ENCODE measurements around the gene HLA-DQA1.
"Not testable (repeated sequence)": the region's sequence is repeated elsewhere in the genome, so short reads cannot be mapped to it uniquely, and the experiment has no call there.

Gene HLA-DQA1

DNA sequence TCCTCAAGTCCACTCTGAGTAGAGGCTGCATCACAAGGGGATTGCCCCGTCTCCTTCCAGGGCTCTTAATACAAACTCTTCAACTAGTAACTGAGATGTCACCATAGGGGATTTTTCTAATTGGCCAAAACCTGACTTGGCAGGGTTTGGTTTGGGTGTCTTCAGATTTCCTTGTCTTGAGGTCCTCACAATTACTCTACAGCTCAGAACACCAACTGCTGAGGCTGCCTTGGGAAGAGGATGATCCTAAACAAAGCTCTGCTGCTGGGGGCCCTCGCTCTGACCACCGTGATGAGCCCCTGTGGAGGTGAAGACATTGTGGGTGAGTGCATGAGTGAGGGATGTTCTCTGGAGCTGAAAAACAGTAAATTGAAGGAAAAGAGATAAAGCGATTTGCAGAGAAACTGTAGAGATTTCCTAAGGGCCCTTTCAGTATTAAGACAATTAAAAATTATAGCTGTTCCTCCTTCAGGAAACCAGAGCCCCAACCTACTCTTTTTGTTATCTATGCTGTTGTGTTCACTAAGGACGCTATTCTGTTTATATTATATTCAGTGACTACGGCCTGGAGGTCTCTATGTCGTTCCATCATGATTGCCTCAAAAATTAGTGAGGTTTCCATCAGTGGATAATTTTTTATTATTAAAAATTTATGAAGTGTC, at the start of gene HLA-DQA1:
HLA-DQA1 (plus strand) TSS at position 188 of the 662 bp plus-strand sequence; CDS start at position 241, 53 bp downstream.
- DNase-seq, result no peak

- no peak for DNase-seq
Measured at GRCh38 chr6:32588156-32588555, 49.0 kb upstream of the HLA-DQA1 start.

DNA sequence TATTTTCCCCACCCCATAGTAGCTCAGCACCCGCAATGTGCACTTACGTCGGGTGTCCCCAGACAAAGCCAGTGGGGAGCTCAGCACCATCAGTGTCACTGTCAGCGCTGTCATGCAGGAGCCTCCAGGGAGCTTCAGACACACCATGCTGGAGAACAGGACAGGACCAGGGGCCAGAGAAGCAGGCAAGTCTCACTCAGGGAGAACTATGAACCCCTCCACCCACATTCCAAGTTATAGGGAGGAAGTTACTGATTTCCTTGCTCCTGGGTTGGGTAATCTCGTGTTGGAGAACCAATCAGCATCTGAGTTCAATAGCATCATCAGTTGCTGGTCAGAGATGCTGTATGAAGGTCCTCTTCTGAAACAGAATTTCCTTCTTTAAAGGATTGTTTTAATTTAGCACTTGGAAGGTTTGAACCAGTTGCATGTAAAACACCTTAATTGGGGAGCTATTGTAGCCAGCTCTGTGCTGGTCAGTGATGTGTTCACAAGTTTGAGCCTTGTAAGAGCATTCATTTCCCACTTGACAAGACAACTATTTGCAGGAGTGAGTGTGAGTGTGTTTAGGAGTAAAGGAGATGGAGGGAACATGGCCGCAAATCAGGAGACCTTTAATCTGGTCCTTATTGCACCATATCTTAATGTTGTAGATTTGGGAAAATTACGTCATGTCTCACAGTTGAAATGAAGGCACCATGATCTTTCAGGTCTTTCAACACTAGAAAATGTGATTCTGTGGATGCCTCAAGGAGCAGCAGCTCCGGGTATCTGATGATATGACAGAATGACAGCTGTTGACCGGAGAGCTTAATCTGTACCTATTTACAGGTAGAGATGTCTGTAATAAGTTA, 47.4 kb upstream of the HLA-DQA1 start, which contains the start of gene HLA-DRB1:
HLA-DRB1 (minus strand) TSS at position 253 of the 854 bp plus-strand sequence; CDS start at position 147, 106 bp downstream.
- peak; percentile 3 to 6 for DNase-seq

GRCh38 chr6:32590713-32591112, 46.5 kb upstream of the HLA-DQA1 start:
- not testable (repeated sequence) for DNase-seq

DNA sequence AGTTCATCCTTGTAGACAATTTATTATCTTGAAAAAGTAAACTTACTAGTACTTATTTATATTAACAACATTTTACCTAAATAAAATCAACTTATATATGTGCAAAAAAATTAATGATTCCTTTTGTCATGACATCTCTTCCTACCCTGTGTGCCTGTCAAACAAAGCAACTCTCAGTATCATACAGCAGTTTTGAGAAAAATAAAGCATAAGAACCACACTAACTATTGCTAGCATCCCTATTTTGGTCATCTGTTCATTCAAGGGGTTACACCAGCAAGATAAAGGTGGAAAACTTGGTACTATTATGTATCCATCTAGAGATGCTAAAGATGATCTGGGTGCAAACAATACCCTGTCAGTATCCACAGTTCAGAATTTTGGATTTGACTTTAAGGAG, 40.2 kb upstream of the HLA-DQA1 start:
- no peak for DNase-seq

- no peak for DNase-seq
Measured at GRCh38 chr6:32602383-32602782, 34.8 kb upstream of the HLA-DQA1 start.

- DNase-seq, result no peak
Measured at GRCh38 chr6:32603222-32603621, 34.0 kb upstream of the HLA-DQA1 start.

DNA sequence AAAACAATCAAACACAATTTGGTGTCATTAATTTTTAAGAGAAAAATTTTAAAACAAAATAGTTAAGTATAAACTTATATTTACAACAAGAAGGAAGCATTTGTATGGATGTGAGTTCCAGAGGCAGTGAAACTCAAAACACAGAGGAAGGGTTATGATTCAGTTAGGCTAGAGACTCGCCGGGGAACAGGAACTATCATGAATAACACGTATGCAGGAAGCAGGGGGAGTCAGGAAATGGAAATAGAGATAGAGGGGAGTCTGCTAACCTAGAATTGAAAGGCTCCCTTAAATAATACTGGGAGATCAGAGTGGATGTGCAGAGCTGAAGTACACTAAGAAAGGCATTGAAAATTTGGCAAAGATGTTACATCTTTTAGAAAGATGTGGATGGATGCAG, 33.3 kb upstream of the HLA-DQA1 start:
- DNase-seq, result no peak

DNA sequence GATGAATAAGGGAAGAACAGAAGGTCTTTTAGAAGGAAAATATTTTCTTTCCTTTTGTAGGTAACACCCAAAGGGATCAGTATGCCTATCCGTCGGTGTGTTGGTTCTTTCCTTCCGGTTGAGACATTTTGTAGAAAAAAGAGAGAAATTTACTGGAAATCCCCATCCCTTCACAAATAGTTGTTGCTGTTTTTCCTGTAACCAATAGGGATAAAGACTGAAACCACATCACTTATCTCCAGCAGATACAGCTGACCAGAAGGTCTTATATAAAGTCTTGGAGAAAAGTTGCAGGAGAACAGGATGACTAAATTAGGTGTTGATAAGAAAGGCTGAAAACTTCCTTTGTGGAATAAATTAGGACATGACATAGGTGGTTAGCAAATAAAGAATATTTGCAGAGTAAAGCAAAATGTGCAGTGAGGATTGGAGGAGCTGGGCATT, 32.8 kb upstream of the HLA-DQA1 start:
- DNase-seq, result no peak

- no peak for DNase-seq
Measured at GRCh38 chr6:32607263-32607987, 29.8 kb upstream of the HLA-DQA1 start.

DNA sequence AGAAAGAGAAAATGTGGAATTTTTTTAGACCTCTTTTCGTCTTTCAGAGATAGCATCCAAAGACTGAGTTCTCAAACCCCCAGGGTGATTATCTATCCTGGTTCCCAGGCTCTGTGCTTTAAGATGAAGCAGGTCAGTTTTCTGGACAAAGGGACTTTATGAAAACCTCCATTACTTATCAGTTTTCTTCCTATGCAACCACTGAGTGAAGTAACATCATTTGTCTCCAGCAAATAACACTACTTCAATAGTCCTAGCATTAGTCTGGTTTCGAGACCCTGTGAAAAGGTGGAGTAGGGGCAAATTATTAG, 29.3 kb upstream of the HLA-DQA1 start:
- no peak for DNase-seq

- DNase-seq, result no peak
Measured at GRCh38 chr6:32608362-32608761, 28.8 kb upstream of the HLA-DQA1 start.

DNA sequence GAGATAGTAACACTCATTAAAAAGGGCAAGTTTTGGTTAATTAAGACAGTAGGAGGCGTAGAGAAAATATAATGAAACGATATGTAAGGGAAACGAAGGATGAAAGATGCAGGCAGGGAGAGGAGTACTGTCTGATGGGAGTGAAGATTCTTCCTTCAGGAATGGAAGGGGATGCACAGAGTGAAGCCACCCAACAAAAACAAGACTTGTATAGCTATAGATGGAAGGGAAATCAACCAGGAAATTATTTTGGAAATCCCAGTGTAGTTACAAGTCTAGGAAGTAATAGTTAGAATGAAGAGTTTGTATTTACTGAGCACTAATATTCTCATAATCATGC, 27.8 kb upstream of the HLA-DQA1 start:
- DNase-seq, result no peak

DNA sequence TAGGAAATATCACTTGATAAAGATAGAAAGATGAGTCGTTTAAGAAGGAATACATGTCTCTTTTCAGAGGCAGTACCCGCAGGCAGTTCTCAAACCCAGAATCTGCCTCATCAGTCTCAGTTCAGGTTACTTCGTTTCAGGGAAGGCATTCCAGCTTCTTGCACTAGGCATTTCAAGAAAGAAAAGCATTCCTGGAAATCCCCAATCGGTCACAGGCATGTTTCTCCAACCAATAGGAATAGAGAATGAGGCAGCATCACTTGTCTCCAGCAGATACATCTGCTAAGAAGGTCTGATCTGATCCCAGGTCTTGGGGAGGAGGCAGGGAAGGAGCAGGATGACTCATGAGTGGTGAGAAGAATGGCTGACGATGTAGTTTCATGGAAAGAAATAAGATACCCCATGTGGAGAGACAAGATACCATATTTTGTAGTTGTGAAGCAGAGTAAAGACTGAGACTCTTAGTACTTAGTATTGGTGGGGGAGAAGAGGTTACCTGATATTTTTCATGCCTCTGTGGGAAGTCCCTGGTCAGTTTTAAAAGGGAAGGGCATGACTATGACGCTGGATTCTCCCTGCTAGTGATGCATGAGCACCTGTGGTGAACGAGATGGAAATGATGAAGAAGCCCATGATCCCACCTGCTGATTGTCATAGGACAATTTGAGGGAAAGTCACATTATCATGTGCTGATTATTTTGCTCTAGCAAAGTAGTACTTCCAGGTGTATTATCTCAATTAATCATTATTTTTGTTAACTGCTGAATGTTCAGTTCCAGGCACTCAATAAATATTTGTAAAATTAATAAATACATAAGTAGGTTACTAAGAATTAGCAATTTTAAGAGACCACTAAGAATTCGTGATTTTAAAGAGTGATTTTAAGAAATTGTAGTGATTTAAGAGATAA, 27.2 kb upstream of the HLA-DQA1 start:
- DNase-seq, result peak; percentile 11 to 59

DNA sequence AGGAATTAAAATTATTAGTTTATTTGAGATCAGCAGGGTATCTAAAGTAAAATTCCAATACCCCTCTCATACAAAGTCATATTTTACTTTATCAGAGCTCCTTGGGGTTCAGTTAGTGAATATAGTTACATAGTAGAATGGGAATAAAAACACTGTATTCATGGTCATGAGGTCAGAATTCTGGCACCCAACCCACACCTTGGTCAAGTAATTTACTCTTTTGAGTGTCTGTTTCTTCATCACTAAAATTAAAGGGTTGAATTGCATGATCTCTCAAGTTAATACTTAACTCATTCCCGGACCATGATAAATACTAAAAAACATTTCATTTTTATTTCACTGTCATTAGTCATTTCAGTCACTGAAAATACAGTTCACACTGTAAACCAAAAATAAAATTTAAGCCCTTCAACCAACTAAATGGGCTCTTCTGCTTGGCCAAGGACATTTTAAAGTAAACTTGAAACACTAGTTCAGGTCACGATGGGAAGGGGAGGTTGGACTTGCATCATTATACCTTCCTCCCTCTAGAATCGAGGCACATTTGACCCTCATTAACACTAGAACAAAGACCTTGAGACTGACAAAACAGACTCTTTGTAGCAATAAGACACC, 26.4 kb upstream of the HLA-DQA1 start:
- no peak for DNase-seq

DNA sequence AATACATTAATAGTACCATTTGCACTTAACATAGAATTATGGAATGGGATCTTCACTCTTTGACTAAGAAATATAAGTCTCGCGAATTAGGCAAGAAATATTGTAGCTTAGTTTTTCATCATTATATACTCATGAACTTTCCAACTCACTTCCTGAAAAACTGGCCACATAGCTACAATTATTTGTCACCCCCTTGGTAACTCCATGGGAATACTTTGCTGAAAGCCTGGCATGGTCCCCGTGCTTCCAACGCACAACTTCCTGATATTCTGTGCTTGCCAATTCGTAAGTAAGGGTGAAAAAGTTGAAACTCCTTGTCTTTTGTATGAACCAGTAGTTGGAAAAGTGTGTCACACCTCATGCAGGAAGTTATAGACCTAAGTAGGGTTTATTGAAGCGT, 23.7 kb upstream of the HLA-DQA1 start:
- no peak for DNase-seq

- no peak for DNase-seq
Measured at GRCh38 chr6:32614366-32615081, 22.7 kb upstream of the HLA-DQA1 start.

GRCh38 chr6:32615885-32616532, 21.2 kb upstream of the HLA-DQA1 start:
- no peak for DNase-seq

- DNase-seq, result no peak
Measured at GRCh38 chr6:32617751-32618150, 19.5 kb upstream of the HLA-DQA1 start.

GRCh38 chr6:32621372-32621771, 15.8 kb upstream of the HLA-DQA1 start:
- DNase-seq, result no peak
